Small intestine (tissue), 7 donors: Measurements from ENCODE around the gene RALGAPB. TPM values are rescaled to one million over a fixed set of nuclear protein-coding genes. Genes with fewer than 3 reads are reported as not detected.
"Not testable (repeated sequence)": the region's sequence is repeated elsewhere in the genome, so short reads cannot be mapped to it uniquely, and the experiment has no call there.

ENCODE experiments used
- DNase-seq, 2 donors: peaks; one replicate each; pipeline versions ENCODE4 v3.0.0 to v3.0.0-alpha.2; 2013
- FAIRE-seq: peaks from 2 replicates; lab custom pipeline; 2012; peaks lifted over from hg19 to GRCh38; lab: Jason Lieb, UNC
- H3K27ac ChIP-seq, 3 donors: one replicate each; pipeline ENCODE4 v1.5.1; 2013; ENCODE audit warnings: low read length in 2 of 3, mild to moderate bottlenecking in 2 of 3, control low read depth in 1 of 3, inconsistent platforms in 1 of 3, low read depth in 1 of 3, moderate library complexity in 1 of 3
- H3K27me3 ChIP-seq, 3 donors: one replicate each; pipeline ENCODE4 v1.6.1; 2013; ENCODE audit warnings: low read length in 3 of 3, inconsistent platforms in 1 of 3; ENCODE audit not compliant: control insufficient read depth in 3 of 3, insufficient read depth in 3 of 3
- H3K36me3 ChIP-seq, 3 donors: one replicate each; pipeline ENCODE4 v1.6.1; 2013; ENCODE audit warnings: low read length in 3 of 3, inconsistent platforms in 1 of 3, low read depth in 1 of 3, mild to moderate bottlenecking in 1 of 3, moderate library complexity in 1 of 3; ENCODE audit not compliant: control insufficient read depth in 3 of 3, insufficient read depth in 2 of 3
- H3K4me1 ChIP-seq, 3 donors: one replicate each; pipeline ENCODE4 v1.6.1; 2013; ENCODE audit warnings: low read length in 2 of 3, inconsistent platforms in 1 of 3, low read depth in 1 of 3, mild to moderate bottlenecking in 1 of 3, moderate library complexity in 1 of 3; ENCODE audit not compliant: control insufficient read depth in 3 of 3, insufficient read depth in 2 of 3
- H3K4me3 ChIP-seq, 3 donors: one replicate each; pipeline ENCODE4 v1.5.1; 2013; ENCODE audit warnings: low read length in 3 of 3, control low read depth in 1 of 3, inconsistent platforms in 1 of 3, low read depth in 1 of 3, mild to moderate bottlenecking in 1 of 3, moderate library complexity in 1 of 3
- H3K9me3 ChIP-seq, 2 donors: one replicate each; pipeline ENCODE4 v1.6.1; 2013; ENCODE audit warnings: low read depth in 1 of 2, low read length in 1 of 2; ENCODE audit not compliant: control insufficient read depth in 2 of 2, insufficient read depth in 1 of 2
- whole genome bisulfite sequencing, 3 donors: extraction: QIAGEN DNeasy Blood & Tissue Kit; methylation state at CpG; one replicate each; pipeline ENCODE4 v1.1.7; 2013; 5-methylcytosine and 5-hydroxymethylcytosine counted together
- polyA plus RNA-seq, 4 donors: library from polyadenylated mRNA; stranded (reverse) in 3 of 4; unstranded in 1 of 4; fragments of 200-250 nt in 3 of 4; fragments of 120-200 nt in 1 of 4; gene quantifications; one replicate each; pipeline versions ENCODE4 v1.2.1 to v1.2.3, GENCODE V29; 2013
- donor health status: healthy with polysubstance abuse.
- donor health status: control.
- donor health status: control.
- donor health status: Bipolar disorder and iron deficiency.
- donor health status: healthy.

Gene RALGAPB
- polyA plus RNA-seq, 4 donors, result 9.9 to 26.0 (median 17.1) TPM

- FAIRE-seq (no peak), DNase-seq (no peak)
- H3K4me1 ChIP-seq, result peaks cover 0 to 6% (median 0%) of the 10 kb centered on the region in 3 donors
- peaks cover 0 to 13% of the 10 kb centered on the region in 2 donors for H3K9me3 ChIP-seq
- H3K36me3 ChIP-seq, result peaks cover 30 to 89% (median 45%) of the 10 kb centered on the region in 3 donors
- WGBS, 3 donors, result 86 to 89% (median 86%) methylated on average over 8 of the region's 8 CpGs
- no peak overlapping the region for H3K27ac ChIP-seq
- H3K27me3 ChIP-seq, result no peaks in the 10 kb centered on the region
- H3K4me3 ChIP-seq, result no peak overlapping the region
Measured at GRCh38 chr20:38430679-38431325, 41.8 kb upstream of the RALGAPB start.

- WGBS, 3 donors, result 92 to 94% (median 94%) methylated on average over 6 of the region's 6 CpGs
Measured at GRCh38 chr20:38432292-38432691, 40.4 kb upstream of the RALGAPB start.

GRCh38 chr20:38432870-38433269 lies 39.8 kb upstream of the RALGAPB start:
- not testable (repeated sequence) for DNase-seq, H3K27ac ChIP-seq, H3K4me1 ChIP-seq, H3K4me3 ChIP-seq, FAIRE-seq, H3K27me3 ChIP-seq
- peaks cover 25 to 69% (median 28%) of the 10 kb centered on the region in 3 donors for H3K36me3 ChIP-seq
- peaks cover 0 to 13% of the 10 kb centered on the region in 2 donors for H3K9me3 ChIP-seq
- WGBS, 3 donors, result 90 to 92% (median 91%) methylated on average over 5 of the region's 5 CpGs

More at GRCh38 chr20:38432292-38432691, 40.4 kb upstream of the RALGAPB start:
- Histone ChIP-seq H3K9me3 (peaks cover 0 to 13% of the 10 kb centered on the region in 2 donors), H3K36me3 (peaks cover 30 to 74% (median 33%) of the 10 kb centered on the region in 3 donors), H3K4me3 (no peak overlapping the region), H3K27me3 (no peaks in the 10 kb centered on the region), H3K27ac (no peak overlapping the region), H3K4me1 (peaks cover 0 to 6% (median 0%) of the 10 kb centered on the region in 3 donors)
- DNase-seq (no peak), FAIRE-seq (no peak)

- Histone ChIP-seq H3K27me3 (no peaks in the 10 kb centered on the region), H3K36me3 (peaks cover 23 to 63% (median 25%) of the 10 kb centered on the region in 3 donors), H3K4me3 (peak overlapping the region in 2 of 3 donors; percentile 87 to 94), H3K9me3 (peaks cover 0 to 13% of the 10 kb centered on the region in 2 donors), H3K27ac (no peak overlapping the region), H3K4me1 (peaks cover 0 to 6% (median 0%) of the 10 kb centered on the region in 3 donors)
- no peak for FAIRE-seq
- DNase-seq, result no peak
- 76 to 82% (median 77%) methylated on average over 9 of the region's 9 CpGs for WGBS, 3 donors
Measured at GRCh38 chr20:38433304-38433972, 39.2 kb upstream of the RALGAPB start.

- Histone ChIP-seq H3K4me3 (peak overlapping the region; percentile 72 to 94 (median 87)), H3K27ac (peak overlapping the region; percentile 34 to 72 (median 61)), H3K9me3 (peaks cover 0 to 13% of the 10 kb centered on the region in 2 donors), H3K27me3 (no peaks in the 10 kb centered on the region), H3K36me3 (peaks cover 15 to 54% (median 16%) of the 10 kb centered on the region in 3 donors), H3K4me1 (peaks cover 0 to 6% (median 0%) of the 10 kb centered on the region in 3 donors)
- WGBS, 3 donors, result 3% methylated on average over 16 of the region's 16 CpGs
- peak; percentile 29 to 63 for DNase-seq
- FAIRE-seq, result no peak
Measured at GRCh38 chr20:38434301-38434741, 38.3 kb upstream of the RALGAPB start.

GRCh38 chr20:38434770-38435554 lies 37.7 kb upstream of the RALGAPB start, which contains the start of gene SNHG17:
Gene SNHG17 (minus strand): TSS chr20:38435328.
- 0 to 1% (median 1%) methylated on average over 65 of the region's 65 CpGs for WGBS, 3 donors
- H3K9me3 ChIP-seq, result peaks cover 0 to 13% of the 10 kb centered on the region in 2 donors
- peaks cover 0 to 6% (median 0%) of the 10 kb centered on the region in 3 donors for H3K4me1 ChIP-seq
- FAIRE-seq (no peak), DNase-seq (peak; percentile 89 to 95)
- peak within 1 kb of the TSS; percentile 34 to 72 (median 61) for H3K27ac ChIP-seq
- H3K27me3 ChIP-seq, result no peaks in the 10 kb centered on the region
- H3K36me3 ChIP-seq, result peaks cover 10 to 48% (median 11%) of the 10 kb centered on the region in 3 donors
- peak within 1 kb of the TSS; percentile 72 to 94 (median 87) for H3K4me3 ChIP-seq

- H3K9me3 ChIP-seq, result peaks cover 0 to 13% of the 10 kb centered on the region in 2 donors
- H3K4me3 ChIP-seq, result no peak overlapping the region
- peaks cover 0 to 6% (median 0%) of the 10 kb centered on the region in 3 donors for H3K4me1 ChIP-seq
- no peak overlapping the region for H3K27ac ChIP-seq
- WGBS, 3 donors, result 64 to 70% (median 68%) methylated on average over 6 of the region's 6 CpGs
- FAIRE-seq, result no peak
- no peaks in the 10 kb centered on the region for H3K27me3 ChIP-seq
- no peak for DNase-seq
- H3K36me3 ChIP-seq, result peaks cover 8 to 42% (median 11%) of the 10 kb centered on the region in 3 donors
Measured at GRCh38 chr20:38435555-38435939, 37.1 kb upstream of the RALGAPB start.

GRCh38 chr20:38437796-38438195 lies 34.8 kb upstream of the RALGAPB start:
- DNase-seq (no peak), FAIRE-seq (no peak)
- Histone ChIP-seq H3K27me3 (no peaks in the 10 kb centered on the region), H3K27ac (no peak overlapping the region), H3K9me3 (no peaks in the 10 kb centered on the region), H3K4me1 (peaks cover 0 to 6% (median 0%) of the 10 kb centered on the region in 3 donors), H3K4me3 (no peak overlapping the region), H3K36me3 (peaks cover 0 to 19% (median 0%) of the 10 kb centered on the region in 3 donors)
- 84 to 85% (median 84%) methylated on average over 6 of the region's 6 CpGs for WGBS, 3 donors
